Sigmoid colon (tissue), 7 donors: ENCODE measurements around the gene PTGER1. TPM values are rescaled to one million over a fixed set of nuclear protein-coding genes. Genes with fewer than 3 reads are reported as not detected.

ENCODE experiments used
- DNase-seq: peaks from one replicate; pipeline ENCODE4 v3.0.0-alpha.2; 2019
- H3K27ac ChIP-seq, 4 donors: fragments of 200-600 bp; sonication (generic); one replicate each; pipeline ENCODE4 v1.5.1; 2016 to 2019; ENCODE audit warnings: mild to moderate bottlenecking in 1 of 4
- H3K27me3 ChIP-seq, 3 donors: fragments of 200-600 bp; sonication (generic); one replicate each; pipeline ENCODE4 v1.5.1; 2019; ENCODE audit warnings: mild to moderate bottlenecking in 1 of 3
- H3K36me3 ChIP-seq, 4 donors: fragments of 200-600 bp; sonication (generic); one replicate each; pipeline ENCODE4 v1.5.1; 2016 to 2019
- H3K4me1 ChIP-seq, 4 donors: fragments of 200-600 bp; sonication (generic); one replicate each; pipeline ENCODE4 v1.5.1; 2017 to 2019
- H3K4me3 ChIP-seq, 4 donors: fragments of 200-600 bp; sonication (generic); one replicate each; pipeline ENCODE4 v1.5.1; 2017 to 2019; ENCODE audit warnings: mild to moderate bottlenecking in 2 of 4, moderate library complexity in 1 of 4
- H3K9me3 ChIP-seq, 4 donors: fragments of 200-600 bp in 3 of 4; sonication (generic) in 3 of 4; one replicate each; pipeline versions ENCODE4 v1.5.1 to v1.6.1; 2013 to 2019
- EP300 ChIP-seq, 4 donors: sonication (generic); formaldehyde crosslinking; IDR thresholded peaks; one replicate each; pipeline ENCODE4 v1.6.1; 2017; ENCODE audit warnings: antibody characterized with exemption in 4 of 4
- POLR2A ChIP-seq, 2 donors: fragments of 450-650 bp; IDR thresholded peaks; one replicate each; pipeline ENCODE4 v1.6.1; 2016; ENCODE audit warnings: antibody characterized with exemption in 2 of 2, mild to moderate bottlenecking in 2 of 2, moderate library complexity in 2 of 2
- POLR2AphosphoS5 ChIP-seq, 4 donors: sonication (generic); formaldehyde crosslinking; IDR thresholded peaks; one replicate each; pipeline ENCODE4 v1.6.1; 2017; ENCODE audit warnings: antibody characterized with exemption in 4 of 4
- WGBS, 2 donors: extraction: QIAGEN DNeasy Blood & Tissue Kit; methylation state at CpG; one replicate each; pipeline ENCODE4 v1.1.7; 2013; 5-methylcytosine and 5-hydroxymethylcytosine counted together
- intact Hi-C: fragments of 100-400 bp; cut with DNase I; formaldehyde crosslinking; loops from one replicate; pipeline ENCODE4 v1.15.1; 2023
- polyA plus RNA-seq, 3 donors: library from polyadenylated mRNA; stranded (reverse); fragments of 200-250 nt; gene quantifications; one replicate each; pipeline ENCODE4 v1.2.3, GENCODE V29; 2013
- total RNA-seq, 4 donors: library from RNA; depleted of rRNA; stranded (reverse); fragments of >200 nt; gene quantifications; one replicate each; pipeline ENCODE4 v1.1.0, GENCODE V29; 2016
- TF ChIP-seq, protein P1 (sequence below), 4 experiments: fragments of 450-650 bp in 3 of 4; fragments of 200-600 bp in 1 of 4; IDR thresholded peaks; one replicate each; pipeline ENCODE4 v1.5.1; 2016 to 2019; ENCODE audit warnings: antibody characterized with exemption in 4 of 4, mild to moderate bottlenecking in 3 of 4, moderate library complexity in 2 of 4
- donor health status: healthy with polysubstance abuse.
- donor health status: Bipolar disorder and iron deficiency.
- donor health status: healthy.

PTGER1 gene
- total and polyA plus RNA-seq, 7 donors = 0.54 to 0.71 (median 0.67) TPM; not detected in 4

DNA sequence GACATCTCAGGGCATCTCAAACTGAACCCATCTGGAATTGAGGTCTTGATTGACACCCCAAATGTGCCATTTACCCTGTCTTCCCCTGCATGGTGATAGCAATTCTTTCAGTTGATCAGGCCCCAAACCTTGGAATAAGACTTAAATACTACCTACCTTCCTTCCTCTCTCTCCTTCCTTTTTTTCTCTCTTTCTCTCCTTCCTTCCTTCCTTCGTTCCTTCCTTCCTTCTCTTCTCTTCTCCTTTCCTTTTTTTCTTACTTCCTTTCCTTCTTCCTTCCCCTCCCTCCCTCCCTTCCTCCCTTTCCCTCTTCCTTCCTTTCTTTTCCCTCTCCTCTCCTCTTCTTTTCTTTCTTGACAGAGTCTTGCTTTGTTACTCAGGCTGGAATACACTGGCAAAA, 28.1 kb upstream of the PTGER1 start:
- intact Hi-C loops = no loop called here
- 68 to 86% methylated on average over 1 of the region's 1 CpG for WGBS, 2 donors
- TF ChIP-seq POLR2AphosphoS5 (IDR thresholded peaks at IDR 0.05) (no peak), EP300 (IDR thresholded peaks at IDR 0.05) (no peak)

DNA sequence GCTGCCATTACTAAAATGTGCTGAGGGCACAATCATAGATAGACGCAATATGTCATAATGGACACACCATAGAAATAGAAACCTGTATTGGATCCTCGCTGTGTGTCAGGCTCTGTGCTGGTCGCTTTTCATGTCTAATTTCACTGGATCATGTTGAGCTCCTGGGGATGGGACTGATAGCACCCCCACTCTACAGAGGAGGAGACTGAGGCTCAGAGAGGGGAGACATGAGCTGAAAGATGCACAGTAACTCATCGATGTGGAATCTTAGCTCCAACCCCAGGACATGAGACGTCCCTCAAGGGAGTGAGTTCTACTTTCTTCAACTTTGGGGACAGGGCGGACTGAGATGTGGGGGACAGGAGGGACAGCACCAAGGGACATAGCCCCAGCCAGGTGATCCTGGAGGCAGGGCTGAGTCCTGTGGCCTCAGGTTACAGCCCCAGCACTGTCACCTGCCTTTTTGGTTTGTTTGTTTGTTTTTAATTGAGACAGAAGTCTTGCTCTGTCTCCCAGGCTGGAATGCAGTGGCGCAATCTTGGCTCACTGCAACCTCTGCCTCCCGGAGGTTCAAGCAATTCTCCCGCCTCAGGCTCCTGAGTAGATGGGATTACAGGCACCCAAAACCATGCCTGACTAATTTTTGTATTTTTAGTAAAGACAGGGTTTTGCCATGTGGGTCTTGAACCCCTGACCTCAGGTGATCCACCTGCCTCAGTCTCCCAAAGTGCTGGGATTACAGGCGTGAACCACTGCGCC, 27.4 kb upstream of the PTGER1 start:
- TF ChIP-seq, protein P1, sequence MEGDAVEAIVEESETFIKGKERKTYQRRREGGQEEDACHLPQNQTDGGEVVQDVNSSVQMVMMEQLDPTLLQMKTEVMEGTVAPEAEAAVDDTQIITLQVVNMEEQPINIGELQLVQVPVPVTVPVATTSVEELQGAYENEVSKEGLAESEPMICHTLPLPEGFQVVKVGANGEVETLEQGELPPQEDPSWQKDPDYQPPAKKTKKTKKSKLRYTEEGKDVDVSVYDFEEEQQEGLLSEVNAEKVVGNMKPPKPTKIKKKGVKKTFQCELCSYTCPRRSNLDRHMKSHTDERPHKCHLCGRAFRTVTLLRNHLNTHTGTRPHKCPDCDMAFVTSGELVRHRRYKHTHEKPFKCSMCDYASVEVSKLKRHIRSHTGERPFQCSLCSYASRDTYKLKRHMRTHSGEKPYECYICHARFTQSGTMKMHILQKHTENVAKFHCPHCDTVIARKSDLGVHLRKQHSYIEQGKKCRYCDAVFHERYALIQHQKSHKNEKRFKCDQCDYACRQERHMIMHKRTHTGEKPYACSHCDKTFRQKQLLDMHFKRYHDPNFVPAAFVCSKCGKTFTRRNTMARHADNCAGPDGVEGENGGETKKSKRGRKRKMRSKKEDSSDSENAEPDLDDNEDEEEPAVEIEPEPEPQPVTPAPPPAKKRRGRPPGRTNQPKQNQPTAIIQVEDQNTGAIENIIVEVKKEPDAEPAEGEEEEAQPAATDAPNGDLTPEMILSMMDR (IDR thresholded peaks at IDR 0.05) = no peak
- TF ChIP-seq EP300 (IDR thresholded peaks at IDR 0.05) (no peak), POLR2A (IDR thresholded peaks at IDR 0.05) (no peak), POLR2AphosphoS5 (IDR thresholded peaks at IDR 0.05) (no peak)
- H3K27me3 ChIP-seq = no peaks in the 10 kb centered on the region
- peaks cover 0 to under 1% (median 0%) of the 10 kb centered on the region in 4 donors for H3K4me1 ChIP-seq
- H3K36me3 ChIP-seq = no peaks in the 10 kb centered on the region
- no peak for DNase-seq
- no peaks in the 10 kb centered on the region for H3K9me3 ChIP-seq
- no peak overlapping the region for H3K27ac ChIP-seq
- 82 to 85% methylated on average over 11 of the region's 11 CpGs for WGBS, 2 donors
- intact Hi-C loops = no loop called here
- H3K4me3 ChIP-seq = no peak overlapping the region

More for the DNA sequence above, 28.1 kb upstream of the PTGER1 start:
- no peaks in the 10 kb centered on the region for H3K9me3 ChIP-seq
- no peaks in the 10 kb centered on the region for H3K36me3 ChIP-seq
- no peaks in the 10 kb centered on the region for H3K27me3 ChIP-seq
- no peak overlapping the region for H3K27ac ChIP-seq
- DNase-seq = no peak
- H3K4me1 ChIP-seq = no peaks in the 10 kb centered on the region
- H3K4me3 ChIP-seq = no peak overlapping the region

DNA sequence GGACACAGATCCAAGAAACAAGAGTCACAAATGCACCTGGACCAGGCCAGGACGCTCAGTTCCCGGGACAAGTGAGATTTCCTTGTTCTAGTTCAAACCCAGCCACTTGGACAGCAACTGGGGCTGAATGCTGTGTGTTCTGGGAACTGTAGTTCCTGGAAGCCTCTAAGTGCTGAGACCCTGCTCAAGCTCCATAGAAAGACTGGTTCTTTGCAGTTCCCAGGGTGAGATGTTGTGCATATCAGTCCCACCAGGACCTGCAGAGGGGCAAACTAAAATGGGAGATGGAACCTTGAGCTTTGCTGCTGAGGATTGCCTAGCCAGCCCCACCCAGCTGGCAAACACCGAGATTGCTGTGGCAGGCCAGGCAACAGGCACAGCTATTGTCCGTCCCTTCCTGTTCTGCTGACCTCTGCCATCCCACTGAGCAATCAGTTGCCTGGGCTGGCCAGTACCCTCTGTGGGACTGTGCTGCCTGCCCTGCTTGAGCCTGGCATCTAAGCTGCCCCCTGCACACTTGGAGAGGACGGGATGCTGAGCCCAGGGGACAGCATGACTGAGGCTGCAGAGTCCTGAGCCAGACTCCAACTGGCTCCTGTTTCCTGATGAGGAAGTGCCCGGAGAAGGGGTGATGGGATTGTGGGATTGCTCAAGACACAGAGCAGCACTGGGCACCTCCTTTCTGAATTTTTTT, 22.2 kb upstream of the PTGER1 start:
- intact Hi-C loops = no loop called here
- peak overlapping the region; percentile 74 to 83 (median 78) for H3K27ac ChIP-seq

DNA sequence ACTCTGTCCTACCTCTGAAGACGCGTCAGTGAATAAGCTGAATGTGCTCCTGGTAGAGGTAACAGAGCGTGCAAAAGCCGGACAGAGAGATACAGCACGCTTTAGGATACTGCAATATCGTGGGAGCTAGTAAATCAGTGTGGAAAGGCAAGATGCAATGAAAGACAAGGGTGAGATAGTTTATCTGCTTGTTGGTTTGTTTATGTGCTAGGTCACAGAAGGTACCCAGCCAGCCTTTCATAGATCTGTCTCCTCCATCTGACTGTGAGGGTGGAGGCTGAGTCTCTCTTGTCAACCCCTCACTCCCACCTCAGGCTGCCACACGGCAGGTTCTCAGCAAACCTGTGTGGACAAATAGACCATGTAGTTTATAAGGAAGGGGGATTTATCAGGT, 21.7 kb upstream of the PTGER1 start:
- H3K4me3 ChIP-seq = peak overlapping the region; percentile 73 to 90 (median 80)
- H3K9me3 ChIP-seq = no peaks in the 10 kb centered on the region
- DNase-seq = no peak
- intact Hi-C loops = no loop called here
- H3K36me3 ChIP-seq = peaks cover 0 to 4% (median 0%) of the 10 kb centered on the region in 4 donors
- no peaks in the 10 kb centered on the region for H3K27me3 ChIP-seq
- WGBS, 2 donors = 17 to 57% methylated on average over 7 of the region's 7 CpGs
- TF ChIP-seq, protein P1 (IDR thresholded peaks at IDR 0.05) = no peak
- TF ChIP-seq POLR2A (IDR thresholded peaks at IDR 0.05) = no peak
- no peak for TF ChIP-seq POLR2AphosphoS5 (IDR thresholded peaks at IDR 0.05)
- TF ChIP-seq EP300 (IDR thresholded peaks at IDR 0.05) = no peak
- peak overlapping the region; percentile 74 to 83 (median 78) for H3K27ac ChIP-seq
- H3K4me1 ChIP-seq = peaks cover 0 to 31% (median 24%) of the 10 kb centered on the region in 4 donors

More for the DNA sequence above, 22.2 kb upstream of the PTGER1 start:
- Histone ChIP-seq H3K36me3 (no peaks in the 10 kb centered on the region), H3K4me1 (peaks cover 0 to 31% (median 24%) of the 10 kb centered on the region in 4 donors), H3K27me3 (no peaks in the 10 kb centered on the region), H3K9me3 (no peaks in the 10 kb centered on the region), H3K4me3 (no peak overlapping the region)
- DNase-seq = no peak
- WGBS, 2 donors = 17 to 54% methylated on average over 6 of the region's 6 CpGs
- TF ChIP-seq EP300 (IDR thresholded peaks at IDR 0.05) (no peak), POLR2AphosphoS5 (IDR thresholded peaks at IDR 0.05) (no peak), POLR2A (IDR thresholded peaks at IDR 0.05) (no peak)
- TF ChIP-seq, protein P1 (IDR thresholded peaks at IDR 0.05) = no peak
